Measurements from ENCODE around the gene SERPINB12. TPM values are rescaled to one million over a fixed set of nuclear protein-coding genes. Genes with fewer than 3 reads are reported as not detected.

Gene SERPINB12, protein sequence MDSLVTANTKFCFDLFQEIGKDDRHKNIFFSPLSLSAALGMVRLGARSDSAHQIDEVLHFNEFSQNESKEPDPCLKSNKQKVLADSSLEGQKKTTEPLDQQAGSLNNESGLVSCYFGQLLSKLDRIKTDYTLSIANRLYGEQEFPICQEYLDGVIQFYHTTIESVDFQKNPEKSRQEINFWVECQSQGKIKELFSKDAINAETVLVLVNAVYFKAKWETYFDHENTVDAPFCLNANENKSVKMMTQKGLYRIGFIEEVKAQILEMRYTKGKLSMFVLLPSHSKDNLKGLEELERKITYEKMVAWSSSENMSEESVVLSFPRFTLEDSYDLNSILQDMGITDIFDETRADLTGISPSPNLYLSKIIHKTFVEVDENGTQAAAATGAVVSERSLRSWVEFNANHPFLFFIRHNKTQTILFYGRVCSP
- not detected in 2 replicates for total RNA-seq

DNA sequence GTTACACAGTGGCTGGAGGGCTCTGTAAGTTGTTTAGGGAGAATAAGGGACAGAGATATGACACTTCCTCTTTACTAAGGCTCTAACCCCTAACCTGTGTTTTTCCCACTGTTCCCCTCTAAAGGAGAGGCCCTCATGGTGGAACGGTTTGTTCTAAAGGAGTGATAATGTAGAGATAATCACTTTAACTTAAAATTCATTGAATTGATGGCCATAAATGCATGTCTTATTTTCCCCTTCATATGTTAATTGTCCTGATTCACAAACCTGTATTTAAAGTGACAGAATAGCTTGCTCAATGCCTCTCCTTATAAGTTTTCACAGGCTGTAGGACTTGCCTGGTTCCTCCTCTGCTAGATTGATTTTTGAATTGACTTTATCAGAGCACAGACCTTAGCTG is at the start of gene SERPINB12:
Gene SERPINB12 (plus strand): TSS at position 301 of the 400 bp plus-strand sequence. CDS start 13,791 bp downstream, outside the sequence.

DNA sequence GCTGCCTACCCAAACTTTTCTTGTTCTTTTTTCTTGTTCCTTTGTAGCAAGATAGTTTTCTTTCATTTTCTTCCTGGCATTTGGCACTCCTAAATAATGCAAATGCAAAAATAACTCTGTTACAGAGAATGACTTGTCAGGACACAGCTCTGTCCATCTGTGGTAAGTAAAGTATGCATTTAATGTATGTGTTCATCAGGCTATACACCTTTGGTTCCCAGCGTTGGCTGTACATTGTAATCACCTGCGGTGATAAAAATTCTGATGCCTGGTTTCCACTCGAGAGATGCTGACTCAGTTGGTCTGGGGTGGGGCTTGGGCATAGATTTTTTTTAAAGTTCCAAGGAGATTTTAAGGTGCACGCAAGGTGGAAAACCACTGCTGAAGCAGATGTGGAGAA is 44.8 kb downstream of the SERPINB12 start, which contains the start of gene SERPINB13:
Gene SERPINB13 (plus strand): TSS at position 378 of the 400 bp plus-strand sequence. CDS start 1,325 bp downstream, outside the sequence.

Other genes starting within 250 kb of the SERPINB12 start
- 0.84 and 2.1 TPM in 2 replicates for gene BCL2, start 222.6 kb upstream of the SERPINB12 start, total RNA-seq
- 58.6 and 80.4 TPM in 2 replicates for gene KDSR, start 175.2 kb upstream of the SERPINB12 start, total RNA-seq
- gene VPS4B, start 119.9 kb upstream of the SERPINB12 start, total RNA-seq, result 40.1 and 45.8 TPM in 2 replicates
- 426 and 507 TPM in 2 replicates for gene SERPINB5, start 65.4 kb upstream of the SERPINB12 start, total RNA-seq
- gene SERPINB13, start 45.0 kb downstream of the SERPINB12 start, total RNA-seq, result 2.6 and 8.0 TPM in 2 replicates
- 1.9 TPM in 2 replicates for gene SERPINB4, start 101.9 kb downstream of the SERPINB12 start, total RNA-seq
- 9.4 and 14.8 TPM in 2 replicates for gene SERPINB3, start 119.5 kb downstream of the SERPINB12 start, total RNA-seq
- gene SERPINB11, start 160.6 kb downstream of the SERPINB12 start, total RNA-seq, result not detected in 2 replicates
- gene SERPINB7, start 233.0 kb downstream of the SERPINB12 start, total RNA-seq, result 8.7 and 9.4 TPM in 2 replicates

Data from hair follicular keratinocyte (primary cell).